Measurements from ENCODE around the gene SPAG16.
"Not testable (repeated sequence)": the region's sequence is repeated elsewhere in the genome, so short reads cannot be mapped to it uniquely, and the experiment has no call there.

The SPAG16 gene

DNA sequence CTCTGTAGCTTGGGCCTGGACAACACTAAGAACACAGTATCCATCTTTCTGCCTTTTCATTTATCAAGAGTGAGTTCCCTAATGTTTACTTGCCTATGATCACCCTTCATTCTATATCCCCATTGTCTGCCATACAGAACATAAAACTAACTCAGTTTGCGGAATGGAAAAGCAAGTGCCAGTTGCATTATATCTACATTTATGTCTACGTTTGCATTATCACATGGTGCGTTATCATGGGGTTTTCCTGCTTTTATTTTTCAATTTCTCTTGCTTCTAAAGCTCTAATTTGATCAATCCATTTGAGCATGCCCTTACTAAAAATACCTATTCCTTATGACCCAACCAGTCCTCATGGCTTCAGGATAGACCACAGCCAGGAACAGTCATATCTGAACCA, 704.9 kb downstream of the SPAG16 start:
- peaks cover 6% of the 10 kb centered on the region for H3K9me3 Mint-ChIP-seq
- intact Hi-C loops (cut with micrococcal nuclease) = no loop called here
- H3K27me3 Mint-ChIP-seq = no peaks in the 10 kb centered on the region
- no peaks in the 10 kb centered on the region for H3K4me1 Mint-ChIP-seq (ENCODE audit: low read depth)
- H3K27ac Mint-ChIP-seq = no peak overlapping the region
- H3K4me3 Mint-ChIP-seq = no peak overlapping the region
- H3K36me3 Mint-ChIP-seq (ENCODE audit: low read depth) = no peaks in the 10 kb centered on the region

DNA sequence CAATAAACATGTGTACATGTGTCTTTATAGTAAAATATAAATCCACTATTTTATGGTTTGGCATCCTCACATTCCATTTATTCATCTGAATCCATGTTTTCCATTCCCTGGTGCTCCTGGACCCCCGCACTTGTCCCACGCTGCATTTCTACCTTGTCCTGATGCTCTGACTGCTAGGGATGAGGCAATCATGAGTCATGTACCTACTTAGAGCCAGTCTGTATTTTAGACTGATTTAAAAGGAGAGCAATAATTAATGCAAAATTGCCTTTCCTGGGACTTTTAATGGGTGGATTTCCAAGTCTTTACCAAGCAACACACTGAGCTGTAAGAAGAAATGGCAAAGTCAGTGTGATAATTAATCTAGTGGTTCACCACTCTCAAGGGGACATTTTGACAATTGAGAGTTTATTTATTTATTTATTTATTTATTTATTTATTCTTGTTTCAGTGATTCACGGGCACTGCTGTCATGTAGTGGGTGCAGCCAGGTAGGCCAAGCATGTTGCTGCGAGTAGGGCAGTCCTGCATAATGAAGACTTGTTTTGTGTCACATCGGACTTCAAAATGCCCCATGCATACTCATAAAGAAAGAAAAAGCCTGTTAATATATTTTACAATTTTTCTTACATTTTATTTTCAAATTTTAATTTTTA, 707.3 kb downstream of the SPAG16 start:
- Mint-ChIP-seq H3K27ac (no peak overlapping the region), H3K27me3 (no peaks in the 10 kb centered on the region), H3K36me3 (ENCODE audit: low read depth) (no peaks in the 10 kb centered on the region), H3K4me3 (no peak overlapping the region), H3K4me1 (ENCODE audit: low read depth) (no peaks in the 10 kb centered on the region), H3K9me3 (no peaks in the 10 kb centered on the region)
- intact Hi-C loops (cut with micrococcal nuclease) = no loop called here

DNA sequence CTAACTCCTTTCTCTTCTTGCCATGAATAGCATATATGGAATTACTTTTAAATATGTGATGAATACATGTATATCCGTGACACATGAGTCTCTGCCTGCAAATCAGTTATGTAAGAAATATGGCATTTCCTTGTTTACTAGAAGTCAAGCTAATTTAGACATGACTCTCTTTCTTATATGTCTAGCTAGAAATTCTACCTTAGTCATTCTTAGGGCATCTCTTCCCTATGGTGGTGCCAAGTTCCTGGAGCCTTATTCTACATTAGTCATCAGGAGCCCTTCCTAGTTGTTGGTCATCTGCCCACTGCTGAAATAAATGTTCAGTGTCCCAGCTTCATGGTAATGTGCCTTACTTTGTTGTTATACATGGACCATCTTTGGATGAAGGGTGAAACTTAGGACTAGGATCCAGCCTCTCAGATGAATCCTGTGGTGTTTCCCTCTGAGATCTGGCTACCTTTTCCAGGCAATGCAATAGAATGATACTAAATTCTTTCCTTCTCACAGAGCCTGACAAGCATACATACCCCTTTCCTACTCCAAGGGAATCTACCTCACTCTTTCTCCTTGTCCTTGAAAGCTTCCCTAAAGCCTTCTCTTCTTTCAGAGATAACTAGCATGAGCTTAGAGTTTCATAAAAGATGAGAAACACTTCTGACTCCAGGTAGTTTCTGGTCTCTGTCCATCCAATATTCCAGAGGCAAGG, 711.3 kb downstream of the SPAG16 start:
- H3K4me1 Mint-ChIP-seq (ENCODE audit: low read depth) = no peaks in the 10 kb centered on the region
- no peak overlapping the region for H3K27ac Mint-ChIP-seq
- no peak overlapping the region for H3K4me3 Mint-ChIP-seq
- H3K9me3 Mint-ChIP-seq = peaks cover 19% of the 10 kb centered on the region
- no peaks in the 10 kb centered on the region for H3K27me3 Mint-ChIP-seq
- no peaks in the 10 kb centered on the region for H3K36me3 Mint-ChIP-seq (ENCODE audit: low read depth)
- intact Hi-C loops (cut with micrococcal nuclease) = no loop called here

DNA sequence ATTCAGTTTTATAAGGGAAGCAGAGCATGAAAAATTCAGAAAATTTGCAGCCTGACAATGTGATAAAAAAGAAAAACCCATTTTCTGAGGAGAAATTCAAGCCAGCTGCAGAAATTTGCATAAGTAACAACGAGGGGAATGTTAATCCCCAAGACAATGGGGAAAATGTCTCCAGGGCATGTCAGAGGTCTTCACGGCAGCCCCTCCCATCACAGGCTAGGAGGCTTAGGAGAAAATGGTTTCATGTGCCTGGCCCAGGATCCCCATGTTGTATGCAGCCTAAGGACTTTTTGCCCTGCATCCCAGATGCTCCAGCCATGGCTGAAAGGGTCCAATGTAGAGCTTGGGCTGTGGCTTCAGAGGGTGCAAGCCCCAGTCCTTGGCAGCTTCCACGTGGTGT, 714.7 kb downstream of the SPAG16 start:
- H3K36me3 Mint-ChIP-seq (ENCODE audit: low read depth); intact Hi-C loops (cut with micrococcal nuclease): not testable (repeated sequence)

DNA sequence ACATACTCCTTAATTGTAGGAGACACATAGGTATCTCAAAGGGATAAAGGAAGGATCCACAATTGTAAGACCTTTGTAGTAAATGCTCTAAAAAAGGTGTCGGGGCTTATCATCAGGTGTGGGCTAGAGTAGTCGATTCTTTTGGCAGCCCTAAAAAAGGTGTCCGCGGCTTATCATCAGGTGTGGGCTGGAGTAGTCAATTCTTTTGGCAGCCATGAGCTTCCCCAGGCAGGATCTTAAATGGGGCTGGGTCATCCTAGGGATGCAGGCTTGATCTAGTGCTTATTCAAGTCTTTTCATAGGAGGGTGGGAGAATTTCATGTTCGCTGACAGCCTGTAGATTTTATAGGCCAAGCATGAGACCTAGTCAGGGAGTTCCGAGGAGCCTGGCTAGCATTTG, 720.2 kb downstream of the SPAG16 start:
- no peaks in the 10 kb centered on the region for H3K4me1 Mint-ChIP-seq (ENCODE audit: low read depth)
- intact Hi-C loops (cut with micrococcal nuclease) = no loop called here

More for the DNA sequence above, 714.7 kb downstream of the SPAG16 start:
- not testable (repeated sequence) for H3K27ac Mint-ChIP-seq; H3K4me3 Mint-ChIP-seq; H3K27me3 Mint-ChIP-seq; H3K4me1 Mint-ChIP-seq (ENCODE audit: low read depth)
- peaks cover 23% of the 10 kb centered on the region for H3K9me3 Mint-ChIP-seq

DNA sequence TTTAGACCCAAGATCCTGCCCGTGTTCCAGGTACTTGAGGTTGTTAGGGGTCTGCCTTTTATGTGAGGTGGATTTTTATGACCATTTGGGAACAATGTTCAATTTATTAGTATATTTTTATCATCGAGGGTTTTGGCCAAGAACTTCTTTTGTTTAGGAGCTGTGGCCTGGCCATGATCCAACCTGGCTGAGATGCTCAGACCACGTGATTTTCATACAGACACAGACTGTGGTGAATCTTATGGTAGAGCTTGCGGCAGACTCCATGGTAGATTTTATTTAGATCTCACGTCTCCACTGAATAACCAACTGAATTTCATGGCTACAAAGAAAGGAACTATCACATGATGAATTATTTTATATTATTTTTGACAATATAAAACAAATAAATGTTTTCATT, 721.1 kb downstream of the SPAG16 start:
- H3K4me3 Mint-ChIP-seq = no peak overlapping the region
- H3K36me3 Mint-ChIP-seq (ENCODE audit: low read depth) = no peaks in the 10 kb centered on the region
- no peaks in the 10 kb centered on the region for H3K27me3 Mint-ChIP-seq
- no peaks in the 10 kb centered on the region for H3K4me1 Mint-ChIP-seq (ENCODE audit: low read depth)
- no peak overlapping the region for H3K27ac Mint-ChIP-seq
- peaks cover 25% of the 10 kb centered on the region for H3K9me3 Mint-ChIP-seq
- intact Hi-C loops (cut with micrococcal nuclease) = no loop called here

More for the DNA sequence above, 720.2 kb downstream of the SPAG16 start:
- Mint-ChIP-seq H3K4me3 (no peak overlapping the region), H3K9me3 (peaks cover 30% of the 10 kb centered on the region), H3K27me3 (no peaks in the 10 kb centered on the region), H3K27ac (no peak overlapping the region), H3K36me3 (ENCODE audit: low read depth) (no peaks in the 10 kb centered on the region)

DNA sequence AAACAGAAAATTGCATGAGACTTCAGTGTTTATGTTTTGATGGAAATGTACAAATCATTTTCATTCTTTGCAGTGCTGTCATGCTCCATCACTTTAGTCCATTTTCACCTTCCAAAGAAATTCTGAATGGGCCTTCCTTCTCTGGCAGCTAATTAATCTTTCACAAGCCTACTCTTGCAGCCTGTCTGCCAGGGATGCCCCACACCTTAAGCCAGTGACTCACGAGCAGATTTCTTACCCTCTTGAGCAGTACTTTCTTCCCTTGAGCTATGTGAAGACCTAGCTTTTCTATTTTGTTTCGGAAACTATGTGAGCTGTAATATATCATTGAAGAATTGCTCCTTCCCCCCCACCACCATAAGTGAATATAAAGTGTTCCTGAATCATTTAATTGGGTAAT, 722.3 kb downstream of the SPAG16 start:
- no peaks in the 10 kb centered on the region for H3K36me3 Mint-ChIP-seq (ENCODE audit: low read depth)
- no peak overlapping the region for H3K4me3 Mint-ChIP-seq
- no peak overlapping the region for H3K27ac Mint-ChIP-seq
- peaks cover 20% of the 10 kb centered on the region for H3K9me3 Mint-ChIP-seq
- intact Hi-C loops (cut with micrococcal nuclease) = no loop called here
- no peaks in the 10 kb centered on the region for H3K27me3 Mint-ChIP-seq
- no peaks in the 10 kb centered on the region for H3K4me1 Mint-ChIP-seq (ENCODE audit: low read depth)

DNA sequence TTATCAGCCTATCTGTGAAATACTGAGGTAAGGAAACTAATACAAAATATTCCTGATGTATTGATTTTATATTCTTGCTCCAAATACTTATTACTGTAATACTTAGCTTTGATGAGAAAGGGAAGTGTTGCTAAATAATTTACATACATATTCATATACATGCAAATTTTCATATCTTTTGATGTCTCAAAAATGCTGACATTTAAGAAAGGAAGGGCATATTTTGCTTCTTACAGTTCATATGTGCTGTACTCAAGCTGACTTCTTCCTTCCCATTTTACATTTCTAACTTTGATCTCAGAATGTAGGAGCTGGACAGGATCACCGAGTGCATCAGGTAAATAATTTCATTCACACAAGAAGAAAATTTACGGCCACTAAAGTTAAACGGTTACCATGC, 727.4 kb downstream of the SPAG16 start:
- intact Hi-C loops (cut with micrococcal nuclease) = no loop called here
- Mint-ChIP-seq H3K27ac (no peak overlapping the region), H3K9me3 (peaks cover 41% of the 10 kb centered on the region), H3K4me1 (ENCODE audit: low read depth) (no peaks in the 10 kb centered on the region), H3K27me3 (no peaks in the 10 kb centered on the region), H3K4me3 (no peak overlapping the region), H3K36me3 (ENCODE audit: low read depth) (no peaks in the 10 kb centered on the region)

DNA sequence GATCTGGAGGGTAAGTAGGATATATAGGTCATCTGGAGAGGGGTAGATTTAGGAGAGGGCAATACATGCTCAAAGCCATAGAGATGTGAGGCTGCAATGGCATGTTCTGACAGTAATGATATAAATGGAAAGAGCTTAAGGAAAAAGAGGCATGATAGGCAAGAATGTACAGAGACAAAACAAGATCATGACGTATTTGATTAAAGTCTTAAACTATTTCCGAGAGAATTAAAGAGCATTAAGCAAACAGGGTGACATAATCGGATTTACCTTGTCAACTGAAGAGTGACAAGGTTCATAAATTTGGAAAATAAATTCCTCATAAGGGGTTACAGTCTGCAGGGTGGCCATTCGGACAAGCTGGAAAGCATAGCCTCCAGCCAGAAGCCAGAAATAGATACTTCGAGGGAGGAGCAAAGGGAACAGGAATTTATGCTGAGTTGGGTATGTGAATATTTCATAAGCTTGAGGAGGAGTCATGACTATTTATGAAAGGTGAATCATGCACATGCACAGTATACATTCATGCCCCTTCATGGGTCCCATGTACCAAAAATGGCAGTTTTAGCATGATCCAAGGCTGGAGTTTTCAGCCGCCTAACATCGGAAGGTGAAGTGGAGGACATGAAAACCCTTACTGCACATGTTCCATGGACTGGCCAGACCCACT, 730.4 kb downstream of the SPAG16 start:
- intact Hi-C loops (cut with micrococcal nuclease) = no loop called here
- Mint-ChIP-seq H3K4me1 (ENCODE audit: low read depth) (no peaks in the 10 kb centered on the region), H3K9me3 (peaks cover 22% of the 10 kb centered on the region), H3K27ac (no peak overlapping the region), H3K4me3 (no peak overlapping the region), H3K27me3 (no peaks in the 10 kb centered on the region), H3K36me3 (ENCODE audit: low read depth) (no peaks in the 10 kb centered on the region)

DNA sequence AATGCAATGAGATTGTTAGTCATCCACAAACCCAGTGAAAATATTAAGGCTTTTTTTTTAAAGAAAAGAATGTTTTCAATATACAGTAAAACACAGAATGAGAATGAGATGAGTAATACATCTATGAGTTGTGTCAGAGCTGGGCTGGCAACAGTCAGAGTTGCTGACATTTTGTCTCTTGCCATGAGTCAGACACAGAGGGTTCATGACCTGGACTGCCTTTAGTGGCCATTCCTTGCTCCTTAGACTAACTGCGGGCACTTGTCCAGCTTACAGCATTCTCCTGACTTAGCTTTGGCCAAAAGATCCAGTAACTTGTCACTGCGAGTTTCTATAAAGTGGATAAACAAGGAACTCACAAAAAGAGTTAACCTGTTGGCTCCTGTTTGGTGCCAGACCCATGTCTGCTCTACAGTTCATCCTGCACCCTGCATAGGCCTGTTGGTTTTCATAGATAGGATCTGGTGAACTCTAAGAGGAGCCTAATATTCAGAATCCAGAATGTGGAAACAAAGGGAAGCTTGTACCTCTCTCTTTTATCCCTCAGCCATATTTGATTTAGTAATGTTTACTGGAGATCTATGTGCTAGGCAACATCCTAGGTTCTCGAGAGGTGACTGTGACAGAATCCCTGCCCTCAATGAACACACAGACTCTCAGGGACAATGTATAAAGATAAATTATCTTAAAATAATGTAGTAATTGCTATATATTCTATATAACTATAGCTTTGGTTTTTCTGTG, 735.1 kb downstream of the SPAG16 start:
- no peaks in the 10 kb centered on the region for H3K36me3 Mint-ChIP-seq (ENCODE audit: low read depth)

DNA sequence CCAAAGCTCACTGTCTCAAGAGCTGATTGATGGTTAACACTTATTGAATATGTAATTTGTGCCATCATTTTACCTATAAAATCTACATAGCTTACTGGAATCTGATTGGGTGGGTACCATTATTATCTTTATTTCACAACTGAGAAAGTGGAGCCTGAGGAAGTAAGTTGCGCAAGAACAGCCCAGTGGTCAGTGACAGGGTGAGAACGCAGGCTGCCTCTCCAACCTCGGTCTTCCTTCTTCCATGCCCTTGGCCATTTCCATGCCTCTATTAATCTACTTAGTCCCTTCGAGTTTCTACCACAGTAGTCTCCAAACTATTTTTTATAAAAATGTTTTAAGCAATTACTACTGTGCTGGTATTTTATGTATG, 735.7 kb downstream of the SPAG16 start:
- Mint-ChIP-seq H3K27me3 (no peaks in the 10 kb centered on the region), H3K27ac (no peak overlapping the region), H3K4me1 (ENCODE audit: low read depth) (no peaks in the 10 kb centered on the region), H3K9me3 (peaks cover 10% of the 10 kb centered on the region), H3K36me3 (ENCODE audit: low read depth) (no peaks in the 10 kb centered on the region), H3K4me3 (no peak overlapping the region)
- intact Hi-C loops (cut with micrococcal nuclease) = no loop called here

More for the DNA sequence above, 735.1 kb downstream of the SPAG16 start:
- no peak overlapping the region for H3K4me3 Mint-ChIP-seq
- no peaks in the 10 kb centered on the region for H3K4me1 Mint-ChIP-seq (ENCODE audit: low read depth)
- no peaks in the 10 kb centered on the region for H3K27me3 Mint-ChIP-seq
- no peak overlapping the region for H3K27ac Mint-ChIP-seq
- peaks cover 15% of the 10 kb centered on the region for H3K9me3 Mint-ChIP-seq
- intact Hi-C loops (cut with micrococcal nuclease) = no loop called here

DNA sequence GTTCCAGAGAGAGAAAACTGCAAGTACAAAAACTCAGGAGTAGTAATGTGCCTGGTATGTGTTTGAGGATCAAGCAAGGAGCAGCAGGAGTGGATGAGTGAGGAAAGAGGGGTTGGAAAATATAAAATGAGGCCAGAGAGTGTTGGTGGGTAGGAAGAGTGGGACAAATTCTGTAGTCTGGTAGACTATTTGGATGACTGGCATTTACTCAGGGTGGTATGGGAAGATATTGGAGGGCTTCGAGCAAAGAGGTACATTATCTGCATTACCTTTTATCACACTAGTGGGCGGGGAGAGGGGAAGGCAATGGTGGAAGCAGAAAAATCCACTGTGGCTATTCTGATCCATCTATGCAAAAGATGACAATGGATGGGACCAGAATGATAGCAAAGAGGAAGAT, 744.9 kb downstream of the SPAG16 start:
- Mint-ChIP-seq H3K36me3 (ENCODE audit: low read depth) (no peaks in the 10 kb centered on the region), H3K27ac (no peak overlapping the region), H3K4me3 (no peak overlapping the region), H3K4me1 (ENCODE audit: low read depth) (no peaks in the 10 kb centered on the region), H3K27me3 (no peaks in the 10 kb centered on the region), H3K9me3 (peaks cover 9% of the 10 kb centered on the region)
- intact Hi-C loops (cut with micrococcal nuclease) = no loop called here

DNA sequence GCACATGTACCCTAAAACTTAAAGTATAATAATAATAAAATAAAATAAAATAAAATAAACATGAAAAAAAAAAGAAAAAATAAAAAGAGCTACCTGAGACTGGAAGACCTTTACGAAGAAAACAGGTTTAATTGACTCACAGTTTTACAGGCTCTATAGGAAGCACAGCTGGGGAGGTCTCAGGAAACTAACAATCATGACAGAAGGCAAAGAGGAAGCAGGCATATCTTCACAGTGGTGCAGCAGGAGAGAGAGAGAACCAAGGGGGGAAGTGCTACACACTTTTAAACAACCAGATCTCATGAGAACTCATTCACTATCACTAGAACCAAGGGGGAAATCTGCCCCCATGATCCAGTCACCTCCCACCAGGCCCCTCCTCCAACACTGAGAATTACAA, 747.3 kb downstream of the SPAG16 start:
- H3K4me1 Mint-ChIP-seq (ENCODE audit: low read depth) = no peaks in the 10 kb centered on the region
- intact Hi-C loops (cut with micrococcal nuclease) = no loop called here
- H3K27me3 Mint-ChIP-seq = no peaks in the 10 kb centered on the region
- H3K27ac Mint-ChIP-seq = no peak overlapping the region
- no peak overlapping the region for H3K4me3 Mint-ChIP-seq
- peaks cover 18% of the 10 kb centered on the region for H3K9me3 Mint-ChIP-seq
- no peaks in the 10 kb centered on the region for H3K36me3 Mint-ChIP-seq (ENCODE audit: low read depth)

DNA sequence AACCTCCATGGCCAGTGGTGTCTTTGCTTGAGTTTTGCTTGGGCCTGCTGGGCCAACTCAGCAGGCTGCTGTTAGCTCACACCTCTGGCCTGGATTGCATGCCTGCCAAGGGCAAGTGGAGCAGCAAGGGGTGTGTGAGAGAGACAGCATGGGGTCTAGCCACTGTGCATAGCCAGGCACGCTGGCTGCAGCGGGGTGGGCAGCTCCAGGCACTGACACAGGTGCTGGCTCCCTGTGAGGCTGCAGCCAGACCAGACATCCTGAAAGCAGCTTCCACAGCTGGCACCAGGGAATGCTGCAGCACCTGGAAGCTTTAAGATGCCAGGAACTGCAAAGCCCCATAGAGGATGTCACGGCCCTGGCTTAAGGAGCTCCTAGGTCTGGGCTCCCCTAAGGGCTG, 750.2 kb downstream of the SPAG16 start:
- Mint-ChIP-seq H3K4me3 (no peak overlapping the region), H3K27me3 (no peaks in the 10 kb centered on the region), H3K4me1 (ENCODE audit: low read depth) (no peaks in the 10 kb centered on the region), H3K27ac (no peak overlapping the region), H3K36me3 (ENCODE audit: low read depth) (no peaks in the 10 kb centered on the region), H3K9me3 (peaks cover 10% of the 10 kb centered on the region)
- intact Hi-C loops (cut with micrococcal nuclease) = no loop called here

All from dendritic cell treated with granulocyte-macrophage colony-stimulating factor and Interleukin-4, amounts not matched to agents 40 ng/mL and 50 ng/mL, for 4 days (primary cell).